ENCODE results near the gene MXI1.
"Not testable (repeated sequence)": the region's sequence is repeated elsewhere in the genome, so short reads cannot be mapped to it uniquely, and the experiment has no call there.

Gene MXI1

DNA sequence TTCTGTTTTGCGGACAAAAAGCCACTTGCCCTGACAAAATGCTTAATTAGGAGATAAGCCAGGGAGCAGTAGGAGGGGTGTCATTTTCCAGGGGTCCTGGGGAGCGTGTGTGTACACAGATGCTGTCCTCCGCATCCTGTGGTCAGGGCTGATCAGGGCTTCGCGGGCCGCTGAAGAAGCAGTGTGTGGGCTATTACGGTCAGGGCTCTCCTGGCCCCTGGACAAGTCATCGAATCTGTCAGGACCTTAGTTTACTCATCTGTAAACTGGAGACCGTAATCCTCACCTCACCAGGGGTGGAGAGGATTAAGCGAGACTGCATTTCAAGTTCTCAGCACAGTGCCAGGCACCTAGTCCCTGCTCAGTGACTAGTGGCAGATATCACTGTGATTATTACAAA is 26.0 kb upstream of the MXI1 start:
- in situ Hi-C loops (cut with MboI; ENCODE audit: low sequenced_read_pairs), result no loop called here

DNA sequence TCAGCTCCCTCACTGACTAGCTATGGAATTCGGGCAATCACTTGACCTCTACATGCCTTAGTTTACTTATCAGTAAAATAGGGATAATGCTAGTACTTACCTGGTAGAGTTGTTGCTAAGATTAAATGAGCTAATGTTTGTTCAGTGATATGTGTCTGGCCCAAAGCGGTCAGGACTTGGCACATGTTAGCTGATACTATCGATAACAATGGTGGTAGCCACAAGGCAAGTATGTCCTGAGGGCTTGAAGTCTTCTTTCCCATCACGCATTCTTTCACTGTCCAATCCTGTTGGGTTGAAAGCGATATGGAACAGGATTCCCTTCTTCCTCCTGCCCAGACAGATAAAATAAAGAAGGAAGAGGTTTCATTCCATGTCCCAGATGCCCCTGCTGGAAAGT is 25.5 kb upstream of the MXI1 start:
- in situ Hi-C loops (cut with MboI; ENCODE audit: low sequenced_read_pairs), result no loop called here

DNA sequence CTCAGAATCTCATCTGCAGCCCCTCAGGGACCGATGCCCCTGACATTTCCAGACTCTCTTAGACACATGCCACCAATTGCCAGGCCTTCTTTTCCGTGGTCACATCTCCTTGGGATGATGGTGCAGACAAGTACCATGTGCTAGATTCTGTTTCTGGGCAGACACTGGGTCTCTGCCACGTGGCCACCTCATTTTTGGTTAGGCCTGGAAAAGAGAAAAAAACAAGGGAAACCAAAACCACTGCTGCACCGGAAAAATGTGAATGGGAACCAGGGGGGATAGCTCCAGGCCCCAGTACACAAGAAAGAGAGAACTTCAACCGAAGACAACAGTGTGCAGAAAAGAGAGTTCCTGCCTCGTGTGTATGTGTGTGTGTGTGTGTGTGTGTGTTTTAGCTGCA is 23.0 kb upstream of the MXI1 start:
- in situ Hi-C loops (cut with MboI; ENCODE audit: low sequenced_read_pairs), result no loop called here

DNA sequence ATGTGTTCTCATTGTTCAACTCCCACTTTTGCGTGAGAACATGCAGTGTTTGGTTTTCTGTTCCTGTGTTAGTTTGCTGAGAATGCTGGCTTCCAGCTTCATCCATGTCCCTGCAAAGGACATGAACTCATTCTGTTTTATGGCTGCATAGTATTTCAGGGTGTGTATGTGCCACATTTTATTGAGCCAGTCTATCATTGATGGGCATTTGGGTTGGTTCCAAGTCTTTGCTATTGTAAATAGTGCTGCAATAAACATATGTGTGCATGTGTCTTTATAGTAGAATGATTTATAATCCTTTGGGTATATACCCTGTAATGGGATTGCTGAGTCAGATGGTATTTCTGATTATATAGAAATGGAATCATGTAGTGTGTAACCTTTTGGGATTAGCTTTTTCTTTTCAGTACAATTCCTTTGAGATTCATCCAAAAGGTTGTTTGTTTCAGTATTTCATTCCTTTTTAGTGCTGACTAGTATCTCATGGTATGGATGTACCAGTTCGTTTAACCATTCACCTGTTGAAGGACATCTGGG is 21.7 kb upstream of the MXI1 start:
- in situ Hi-C loops (cut with MboI; ENCODE audit: low sequenced_read_pairs), result not testable (repeated sequence)

DNA sequence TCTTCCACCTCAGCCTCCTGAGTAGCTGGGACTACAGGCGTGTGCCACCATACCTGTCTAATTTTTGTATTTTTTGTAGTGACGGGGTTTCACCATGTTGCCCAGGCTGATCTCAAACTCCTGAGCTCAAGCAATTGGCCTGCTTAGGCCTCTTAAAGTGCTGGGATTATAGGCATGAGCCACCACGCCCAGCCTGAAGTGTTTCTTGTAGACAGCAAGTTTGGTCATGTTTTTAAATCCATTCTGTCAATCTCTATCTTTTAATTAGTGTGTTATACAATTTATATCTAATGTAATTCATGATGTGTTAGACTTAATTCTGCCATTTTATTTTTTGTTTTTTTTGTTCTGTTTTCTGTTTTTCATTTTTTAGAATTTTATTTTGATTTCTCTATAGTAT is 17.2 kb upstream of the MXI1 start:
- in situ Hi-C loops (cut with MboI; ENCODE audit: low sequenced_read_pairs), result no loop called here

DNA sequence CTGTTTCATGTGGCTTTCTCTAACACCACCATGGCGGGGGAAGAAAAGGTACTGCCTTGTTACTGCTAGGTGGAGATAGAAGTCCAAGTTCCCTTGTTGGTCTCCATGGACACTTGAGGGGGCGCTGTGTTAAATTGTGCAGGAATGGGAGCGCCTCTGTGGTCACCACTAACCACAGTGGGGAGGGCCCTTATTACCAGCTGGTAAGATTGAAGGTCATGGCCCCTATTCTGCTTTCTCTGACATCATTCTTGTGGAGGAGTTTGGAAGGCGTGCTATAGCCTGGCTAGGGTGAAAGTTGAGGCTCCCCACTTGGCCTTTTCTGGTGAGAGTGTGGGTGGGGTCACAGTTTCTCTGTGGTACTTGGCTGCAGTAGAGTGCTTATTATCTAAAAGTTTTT is 14.9 kb upstream of the MXI1 start:
- in situ Hi-C loops (cut with MboI; ENCODE audit: low sequenced_read_pairs), result no loop called here

DNA sequence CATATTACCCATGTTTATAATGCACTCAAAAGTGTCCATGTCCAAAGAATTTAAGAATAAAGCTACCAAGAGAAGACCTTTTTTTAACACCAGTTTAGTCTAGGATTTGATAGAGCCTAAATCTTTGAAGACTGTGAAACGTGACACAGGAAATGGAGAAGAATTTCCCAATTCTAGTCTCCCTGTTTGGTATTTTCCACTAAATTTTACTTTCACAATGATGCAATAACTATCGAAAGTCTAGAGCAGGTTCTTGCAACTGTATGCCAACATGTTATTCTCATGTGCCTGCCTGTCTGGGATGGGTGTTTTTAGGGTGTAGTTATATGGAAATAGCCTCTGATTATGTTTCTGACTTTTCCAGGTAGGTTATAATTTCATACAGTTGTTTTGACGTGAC is 6.9 kb upstream of the MXI1 start:
- in situ Hi-C loops (cut with MboI; ENCODE audit: low sequenced_read_pairs), result no loop called here

DNA sequence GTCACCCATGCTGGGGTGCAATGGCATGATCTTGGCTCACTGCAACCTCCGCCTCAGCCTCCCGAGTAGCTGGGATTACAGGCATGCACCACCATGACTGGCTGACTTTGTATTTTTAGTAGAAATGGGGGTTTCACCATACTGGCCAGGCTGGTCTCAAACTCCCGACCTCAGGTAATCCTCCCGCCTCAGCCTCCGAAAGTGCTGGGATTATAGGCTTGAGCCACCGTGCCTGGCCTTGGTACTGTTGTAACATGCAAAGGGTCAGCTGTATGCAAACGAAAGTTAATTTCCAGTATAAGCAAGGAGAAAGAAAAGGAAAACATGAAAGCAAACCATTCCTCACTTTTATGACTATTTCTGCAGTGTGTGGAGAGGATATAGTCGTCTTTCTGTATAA is 6.4 kb upstream of the MXI1 start:
- in situ Hi-C loops (cut with MboI; ENCODE audit: low sequenced_read_pairs), result not testable (repeated sequence)

DNA sequence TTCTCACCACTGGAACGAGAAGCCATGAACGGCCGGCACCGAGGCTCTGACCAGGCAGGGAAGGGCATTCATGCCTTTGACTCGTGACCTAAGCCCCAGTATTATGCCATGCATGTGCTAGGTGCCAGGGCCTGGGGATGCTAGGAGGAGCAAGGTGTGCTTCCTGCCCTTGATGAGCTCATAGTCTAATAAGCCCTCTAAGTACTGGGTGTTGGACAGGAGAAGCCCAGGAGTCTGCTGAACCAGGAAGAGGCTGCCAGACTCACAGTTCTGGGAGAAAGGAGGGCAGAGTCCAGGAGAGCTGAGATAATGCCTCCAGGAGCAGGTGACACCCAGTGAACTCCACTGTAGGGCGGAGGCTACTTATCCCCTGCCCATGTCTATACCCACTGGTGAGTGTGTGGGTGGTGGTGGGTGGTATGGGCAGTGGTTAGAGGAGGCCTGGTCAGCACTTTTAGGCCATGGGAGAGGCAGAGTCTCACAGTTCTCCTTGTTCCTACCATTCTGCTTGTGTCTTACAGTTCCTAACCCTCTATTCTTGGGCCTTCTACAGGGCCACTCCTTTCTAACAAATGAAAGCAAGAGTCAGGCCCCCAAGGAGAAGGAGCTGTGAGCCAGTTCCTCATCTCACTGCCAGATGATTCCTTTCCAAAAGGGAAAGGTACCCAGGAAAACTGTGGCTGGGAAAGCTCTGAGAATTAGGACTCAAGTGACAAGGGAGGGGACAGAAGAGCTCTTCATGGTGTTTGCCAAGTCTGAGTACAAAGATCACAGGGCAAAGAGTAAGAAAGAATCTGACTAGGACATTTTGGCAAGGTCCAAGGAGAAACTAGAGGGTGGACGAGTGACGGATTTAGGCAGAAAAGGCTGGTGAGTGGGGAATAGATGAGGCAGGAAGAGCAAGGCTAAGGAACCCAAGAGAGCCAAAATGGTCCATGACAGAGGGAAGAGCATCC is 3.6 kb upstream of the MXI1 start:
- in situ Hi-C loops (cut with MboI; ENCODE audit: low sequenced_read_pairs), result no loop called here

DNA sequence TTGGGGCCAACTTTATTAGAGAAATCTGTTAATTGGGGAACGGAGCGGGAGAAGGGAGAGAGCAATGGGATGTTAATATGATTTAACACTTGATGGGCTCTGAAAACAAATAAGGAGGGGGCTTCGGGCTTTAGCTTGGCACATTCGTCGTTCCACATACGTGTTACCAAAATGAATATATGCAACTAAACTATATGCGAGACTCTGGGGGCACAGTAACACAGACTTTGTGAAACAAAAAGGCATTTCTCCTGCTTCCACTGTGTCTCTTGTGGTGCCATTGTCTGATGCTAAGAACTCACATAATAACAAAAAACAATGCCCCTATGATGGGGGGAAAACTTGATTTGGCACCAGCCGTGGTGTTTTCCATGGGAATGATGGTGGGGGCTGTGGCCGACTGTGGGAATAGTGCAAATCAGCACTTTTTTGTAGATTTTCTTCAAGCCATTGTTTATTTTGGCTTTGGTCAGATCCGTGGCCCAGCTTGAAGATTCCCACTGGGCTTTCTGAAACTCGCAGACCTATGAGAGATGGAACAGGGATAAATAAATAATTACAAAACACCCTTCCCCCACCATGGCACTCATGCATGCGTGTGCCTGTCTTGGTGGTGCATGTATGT is 2.2 kb upstream of the MXI1 start:
- in situ Hi-C loops (cut with MboI; ENCODE audit: low sequenced_read_pairs), result no loop called here

DNA sequence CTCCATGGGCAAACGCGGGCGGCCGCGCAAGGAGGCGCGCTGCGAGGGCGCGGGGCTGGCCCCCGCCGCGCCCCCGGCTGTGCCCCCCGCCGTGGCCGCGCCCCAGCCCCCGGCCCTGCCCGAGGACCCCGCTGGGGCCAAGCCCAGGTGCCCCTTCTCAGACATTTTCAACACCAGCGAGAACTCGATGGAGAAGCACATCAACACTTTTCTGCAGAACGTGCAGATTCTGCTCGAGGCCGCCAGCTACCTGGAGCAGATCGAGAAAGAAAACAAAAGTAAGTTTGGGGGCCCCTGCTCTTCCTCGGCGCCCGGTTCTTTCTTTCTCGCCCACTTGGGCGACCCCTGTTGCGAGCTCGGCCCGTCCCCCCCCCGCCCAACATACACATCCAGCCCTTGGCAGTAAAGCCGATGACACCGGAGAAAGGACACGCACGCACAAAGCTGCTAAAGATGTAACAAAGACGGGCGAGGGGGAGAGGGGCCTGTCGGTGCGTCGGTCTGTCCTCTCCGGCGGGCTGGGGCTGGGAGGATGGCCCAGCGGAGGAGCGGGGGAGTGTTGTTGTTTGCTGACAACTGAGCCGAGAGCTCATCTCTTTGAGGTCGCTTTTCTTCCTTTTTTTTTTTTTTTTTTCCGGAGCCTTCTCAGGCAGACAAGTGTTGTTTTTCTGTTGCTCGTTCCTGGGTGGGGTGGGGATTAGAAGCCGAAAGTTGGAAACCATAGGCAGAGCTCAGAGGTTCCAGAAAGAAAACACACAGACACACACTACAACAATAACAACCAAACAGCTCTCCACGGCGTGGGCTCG is 604 bp downstream of the MXI1 start:
- in situ Hi-C loops (cut with MboI; ENCODE audit: low sequenced_read_pairs), result no loop called here

DNA sequence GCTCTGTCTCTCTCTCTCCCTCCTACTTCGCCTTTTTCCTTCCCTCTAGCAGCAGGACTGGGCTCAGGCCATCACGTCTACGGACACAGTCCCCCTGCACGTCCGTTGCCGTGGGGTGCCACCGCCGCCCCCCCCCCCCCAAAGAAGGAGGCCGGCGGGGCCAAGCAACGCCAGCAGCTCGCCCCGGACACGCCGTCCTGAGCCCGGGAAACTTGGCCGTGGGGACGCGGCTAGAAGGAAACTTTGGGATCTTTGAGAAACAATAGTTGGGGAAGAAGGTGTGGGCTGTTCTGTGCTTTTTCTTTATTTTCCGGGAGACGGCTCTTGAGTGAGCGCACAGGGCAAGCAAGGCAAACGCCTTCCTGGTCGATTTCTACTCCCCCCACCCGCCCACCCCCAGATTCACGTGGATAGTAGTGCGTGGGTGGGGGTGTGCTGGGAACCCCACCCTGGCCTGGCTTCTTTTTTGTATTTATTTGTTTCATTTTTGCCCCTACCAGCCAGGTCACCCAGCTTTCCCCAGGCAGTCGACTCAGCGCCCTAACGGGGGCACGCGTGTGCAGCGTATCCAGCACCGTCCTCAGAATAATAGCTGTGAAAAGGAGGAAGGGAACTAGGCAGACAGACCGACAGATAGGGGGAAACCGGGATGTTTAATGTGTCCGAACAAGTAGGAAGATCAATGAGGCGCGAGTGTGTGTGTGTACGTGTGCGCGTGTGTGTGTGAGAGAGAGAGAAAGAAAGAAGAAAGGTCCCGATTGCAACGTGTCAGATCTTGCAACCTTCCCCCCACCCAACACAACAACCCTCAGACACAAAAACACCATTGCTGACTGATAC is 1.4 kb downstream of the MXI1 start:
- in situ Hi-C loops (cut with MboI; ENCODE audit: low sequenced_read_pairs), result no loop called here

DNA sequence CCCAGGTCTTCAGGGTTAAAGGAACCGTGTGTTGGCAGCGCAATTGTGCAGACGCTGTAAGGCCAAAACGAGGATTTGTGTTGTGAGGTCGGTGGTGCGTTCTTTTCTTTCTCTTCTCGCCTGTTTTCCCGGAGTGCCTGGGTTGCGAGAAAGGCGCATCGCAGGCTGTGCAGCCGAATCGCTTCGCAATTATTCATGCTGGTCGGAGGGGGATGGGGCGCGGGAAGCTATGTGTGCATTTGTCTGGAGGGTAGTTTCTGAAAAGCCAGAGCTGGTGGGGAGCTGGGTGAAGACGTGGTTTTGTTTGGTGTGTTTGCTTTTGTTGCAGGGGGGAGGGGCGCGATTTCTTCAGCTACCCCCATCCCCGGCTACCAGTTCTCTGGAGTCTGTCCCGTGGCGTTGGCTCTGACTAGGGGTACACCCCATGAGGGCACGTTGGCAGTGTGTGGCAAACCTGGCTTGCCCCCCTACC is 2.1 kb downstream of the MXI1 start:
- in situ Hi-C loops (cut with MboI; ENCODE audit: low sequenced_read_pairs), result no loop called here

DNA sequence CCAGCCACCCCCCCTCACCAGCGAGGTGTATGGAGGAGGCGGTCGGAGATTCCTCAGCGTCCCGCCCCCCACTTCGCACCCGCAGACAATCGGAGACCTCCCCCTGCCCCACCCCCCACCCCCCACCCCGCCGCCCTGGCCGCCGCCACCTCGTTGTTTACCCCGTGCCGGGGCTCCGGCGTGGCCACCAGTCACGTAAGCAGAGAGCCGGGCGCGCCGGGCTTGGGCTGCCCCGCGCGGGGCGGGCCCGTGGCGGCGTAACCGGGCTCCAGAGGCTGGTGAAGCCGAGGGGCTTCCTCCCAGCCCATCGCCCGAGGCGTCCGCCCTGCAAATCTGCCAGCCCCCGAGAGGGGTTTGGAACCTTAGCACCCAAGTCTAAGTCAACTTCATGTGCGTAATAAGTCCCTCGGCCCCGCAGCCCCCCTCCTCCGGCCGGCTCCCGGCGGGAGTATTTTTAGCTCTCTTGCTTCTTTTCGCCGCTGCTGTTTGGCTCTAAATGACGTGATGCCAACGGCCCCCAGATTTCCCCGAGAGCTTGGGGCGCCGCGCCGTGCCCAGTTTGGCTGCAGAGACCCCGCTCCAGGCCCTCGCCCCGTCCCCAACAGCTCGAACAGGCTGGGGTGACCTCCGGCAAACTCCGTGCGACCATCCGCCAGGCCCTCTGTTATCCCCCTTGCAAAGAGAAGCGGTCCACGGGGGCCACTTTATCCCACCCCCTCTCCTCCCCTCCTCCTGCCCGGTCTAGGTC is 2.7 kb downstream of the MXI1 start:
- in situ Hi-C loops (cut with MboI; ENCODE audit: low sequenced_read_pairs), result no loop called here

DNA sequence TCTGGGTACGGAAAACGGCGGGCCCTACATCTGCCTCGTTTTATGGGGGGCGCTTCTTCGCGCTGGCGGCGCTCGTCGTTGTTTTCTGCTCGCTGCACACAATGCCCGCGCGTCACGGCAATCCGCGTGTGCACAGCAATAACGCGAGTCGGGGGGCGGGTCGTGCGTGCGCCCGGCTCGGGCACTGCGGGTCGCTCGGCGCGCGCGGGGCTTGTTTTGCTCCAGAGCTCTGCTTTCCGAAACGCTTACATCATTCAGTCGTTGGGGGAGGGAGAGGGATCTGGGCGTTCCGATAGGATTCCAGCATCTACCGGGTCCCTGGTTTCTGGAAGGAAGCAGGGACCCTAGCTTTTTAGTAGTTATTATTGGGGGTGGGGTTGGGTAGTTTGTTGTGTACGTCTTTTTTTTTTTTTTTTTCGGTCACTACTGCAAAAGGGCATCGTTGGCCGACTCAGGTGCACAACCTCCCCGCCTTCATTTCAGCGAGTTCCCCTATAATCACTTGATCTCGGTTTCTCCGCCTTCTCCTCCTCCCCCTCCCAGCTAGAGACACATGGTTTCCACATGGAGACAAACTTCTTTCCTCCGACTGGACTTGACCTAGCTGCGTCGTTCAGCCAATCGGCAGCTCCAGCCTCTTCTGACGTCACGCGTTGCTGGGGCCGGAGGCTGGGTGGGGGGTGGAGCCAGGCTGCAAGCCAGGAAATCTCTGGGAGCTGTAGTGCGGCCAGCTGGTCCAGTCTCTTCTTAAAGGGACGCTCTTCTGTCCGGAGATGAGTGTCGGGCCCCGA is 3.5 kb downstream of the MXI1 start:
- in situ Hi-C loops (cut with MboI; ENCODE audit: low sequenced_read_pairs), result no loop called here

DNA sequence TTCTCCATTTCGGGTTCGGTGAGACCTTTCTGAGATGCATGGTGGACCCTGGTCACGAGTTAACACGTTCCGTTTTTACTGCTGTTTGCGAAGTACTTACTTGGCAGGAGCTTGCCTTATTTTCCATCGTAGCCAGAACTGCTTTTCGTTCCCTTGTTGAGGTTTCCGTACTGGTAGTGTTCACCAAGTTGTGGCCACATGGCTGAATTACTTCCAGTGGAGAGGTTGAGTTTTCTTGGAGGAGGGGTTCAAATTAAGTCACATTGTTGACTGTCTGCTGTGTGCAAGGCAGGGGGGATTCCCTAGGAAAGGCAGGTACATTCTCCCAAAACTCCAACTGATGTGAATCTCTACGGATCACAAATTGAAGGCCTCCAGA is 4.0 kb downstream of the MXI1 start:
- in situ Hi-C loops (cut with MboI; ENCODE audit: low sequenced_read_pairs), result no loop called here

DNA sequence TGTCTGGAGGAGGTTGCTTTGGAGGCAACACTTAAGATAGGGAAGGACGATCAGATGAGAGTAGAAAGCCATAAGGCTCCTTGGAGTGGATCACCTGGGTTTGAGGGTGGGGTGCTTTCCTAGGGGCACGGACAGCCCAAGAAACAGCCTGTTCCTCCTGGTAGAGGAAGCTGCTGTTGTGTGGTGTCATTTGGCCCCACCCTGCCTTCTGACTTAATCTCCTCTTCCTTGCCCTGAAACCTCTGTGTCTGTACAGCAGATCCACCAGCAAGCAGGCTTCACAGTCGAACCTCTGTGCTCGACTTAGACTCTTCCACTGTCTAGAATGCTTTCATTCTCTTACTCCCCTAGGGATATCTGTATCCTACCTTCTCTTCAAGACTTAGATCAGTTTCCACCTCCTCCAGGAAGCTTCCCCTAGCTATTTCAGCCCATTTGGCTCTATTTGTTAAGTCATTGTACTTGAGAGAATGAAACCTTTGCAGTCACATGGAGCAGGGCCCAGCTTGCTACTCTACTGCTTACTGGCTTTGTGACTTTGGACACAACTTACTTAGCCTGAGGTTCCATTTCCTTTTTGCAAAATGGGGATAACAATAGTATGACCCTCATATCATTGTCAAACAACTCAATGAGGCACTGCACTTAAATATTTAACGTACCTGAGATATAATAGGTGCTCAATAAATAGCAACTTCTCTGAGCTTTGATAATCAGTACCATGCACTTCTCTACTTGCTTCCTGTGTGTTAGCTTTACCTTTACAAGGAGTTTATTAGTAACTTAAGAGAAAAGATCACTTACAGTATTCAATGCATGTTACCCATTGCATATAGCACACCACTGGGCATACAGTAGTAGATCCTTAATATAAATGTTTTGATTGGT is 5.0 kb downstream of the MXI1 start:
- in situ Hi-C loops (cut with MboI; ENCODE audit: low sequenced_read_pairs), result no loop called here

DNA sequence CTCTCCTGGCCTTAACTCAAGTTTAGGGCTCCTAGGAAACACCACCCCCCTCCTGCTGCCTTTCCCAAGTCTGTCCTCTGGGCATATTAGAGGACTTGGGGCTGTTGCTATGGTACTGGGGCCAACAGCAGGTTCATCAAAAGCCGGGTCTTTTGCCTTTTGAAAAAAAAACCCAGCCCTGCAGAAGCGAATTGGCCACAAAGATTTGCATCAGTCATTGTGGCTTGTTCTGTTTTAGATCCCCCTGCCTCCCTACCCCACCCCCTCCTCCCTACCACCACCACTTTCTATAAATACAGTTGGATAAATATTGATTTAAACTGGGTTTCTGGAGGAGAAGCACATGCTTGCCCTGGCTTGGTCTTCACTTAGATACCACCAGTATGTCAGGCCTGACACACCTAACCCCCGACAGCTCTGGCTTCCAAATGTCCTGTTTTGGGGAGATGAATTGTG is 7.0 kb downstream of the MXI1 start:
- in situ Hi-C loops (cut with MboI; ENCODE audit: low sequenced_read_pairs), result no loop called here
